ENCODE results near the gene KCNJ15. TPM values are rescaled to one million over a fixed set of nuclear protein-coding genes. Genes with fewer than 3 reads are reported as not detected.

The KCNJ15 gene
- total and polyA plus RNA-seq, 2 of the 13 experiments (the other 11 are each of a cell fraction or from before 2014, with no cell fraction given) = not detected

GRCh38 chr21:38355992-38356781, 99.4 kb downstream of the KCNJ15 start:
- in situ Hi-C loops (cut with HindIII; ENCODE audit: extremely low pct_ligation_motif_present, low pct_unique_long_range_greater_than_20kb) = loop anchor here (25.0 kb wide), 1 partner anchor 644 kb away; no protein-coding TSS in a partner anchor
- ChIA-PET CTCF (ENCODE audit: low intra/inter-chr PET ratio, low total read pairs) (interaction anchor here (2.4 to 3.1 kb wide), 2 partner anchors 136 to 197 kb away, joined by 16 to 42 read pairs; no protein-coding TSS in a partner anchor), POLR2A (no interaction called here)
- Histone ChIP-seq H3K27me3 (ENCODE audit: control insufficient read depth in 1 of 2, insufficient read depth in 2 of 2, low read length in 2 of 2) (no peaks in the 10 kb centered on the region), H3K79me2 (ENCODE audit: insufficient read depth, low read length) (no peaks in the 10 kb centered on the region), H3K36me3 (replicated peaks in 1 of 2; ENCODE audit: control insufficient read depth in 1 of 2, insufficient read depth in 2 of 2, low read length in 2 of 2) (no peaks in the 10 kb centered on the region), H3K9me3 (ENCODE audit: low read length) (no peaks in the 10 kb centered on the region), H3K4me2 (ENCODE audit: low read depth, low read length) (no peak overlapping the region), H2AFZ (ENCODE audit: low read length) (no peak overlapping the region), H4K20me1 (ENCODE audit: insufficient read depth, low read length) (no peaks in the 10 kb centered on the region), H3K9ac (ENCODE audit: insufficient read depth, low read depth, low read length) (no peak overlapping the region), H3K4me3 (replicated peaks in 1 of 3; ENCODE audit: insufficient read depth in 1 of 3, low read depth in 2 of 3, low read length in 3 of 3) (no peak overlapping the region), H3K4me1 (ENCODE audit: insufficient read depth, low read length) (no peaks in the 10 kb centered on the region), H3K27ac (ENCODE audit: extremely low read length, insufficient read depth, low read length) (no peak overlapping the region)
- FAIRE-seq = peak; percentile 62
- ATAC-seq = peak; percentile 96
- intact Hi-C loops (cut with micrococcal nuclease; ENCODE audit: unreplicated experiment) = loop anchor here (1.0 kb wide), 2 partner anchors 137 to 197 kb away; no protein-coding TSS in a partner anchor
- DNase-seq (ENCODE audit: low spot score) = peak; percentile 28
- no TSS peak for BruUV-seq (replicated peaks)
- 9% methylated on average over 18 of the region's 20 CpGs for WGBS (ENCODE audit: low lambda C conversion rate)
- TF ChIP-seq TFAP4 (IDR thresholded peaks at IDR 0.05; ENCODE audit: borderline replicate concordance, low read depth) (no peak), SMC3 (IDR thresholded peaks at IDR 0.05; ENCODE audit: low read length) (peak; percentile 56), XRCC5 (optimal IDR thresholded peaks at IDR 0.05; ENCODE audit: low read length) (peak; percentile 52), ZNF878 (CRISPR knock-in tag; IDR thresholded peaks at IDR 0.05) (no peak), ZNF687 (CRISPR knock-in tag; IDR thresholded peaks at IDR 0.05) (peak; percentile 19; the same call in 1 of the 2 replicates), RAD21 (CRISPR knock-in tag; IDR thresholded peaks at IDR 0.05) (peak; percentile 80), ZNF784 (CRISPR knock-in tag; IDR thresholded peaks at IDR 0.05; ENCODE audit: borderline replicate concordance) (no peak), HMG20A (CRISPR knock-in tag; IDR thresholded peaks at IDR 0.05; ENCODE audit: borderline replicate concordance) (no peak), ZNF333 (CRISPR knock-in tag; IDR thresholded peaks at IDR 0.05; ENCODE audit: borderline replicate concordance) (no peak), GATA4 (IDR thresholded peaks at IDR 0.05; ENCODE audit: borderline replicate concordance, low read depth) (no peak), HES4 (CRISPR knock-in tag; IDR thresholded peaks at IDR 0.05; ENCODE audit: borderline replicate concordance) (no peak), ZC3H4 (CRISPR knock-in tag; IDR thresholded peaks at IDR 0.05; ENCODE audit: borderline replicate concordance) (no peak), ZSCAN21 (CRISPR knock-in tag; IDR thresholded peaks at IDR 0.05; ENCODE audit: borderline replicate concordance) (no peak), MED13 (CRISPR knock-in tag; IDR thresholded peaks at IDR 0.05) (no peak), HOXA3 (CRISPR knock-in tag; IDR thresholded peaks at IDR 0.05) (no peak), TP53 (CRISPR knock-in tag; conservative IDR thresholded peaks at IDR 0.05) (no peak)
- TF ChIP-seq, protein P1, sequence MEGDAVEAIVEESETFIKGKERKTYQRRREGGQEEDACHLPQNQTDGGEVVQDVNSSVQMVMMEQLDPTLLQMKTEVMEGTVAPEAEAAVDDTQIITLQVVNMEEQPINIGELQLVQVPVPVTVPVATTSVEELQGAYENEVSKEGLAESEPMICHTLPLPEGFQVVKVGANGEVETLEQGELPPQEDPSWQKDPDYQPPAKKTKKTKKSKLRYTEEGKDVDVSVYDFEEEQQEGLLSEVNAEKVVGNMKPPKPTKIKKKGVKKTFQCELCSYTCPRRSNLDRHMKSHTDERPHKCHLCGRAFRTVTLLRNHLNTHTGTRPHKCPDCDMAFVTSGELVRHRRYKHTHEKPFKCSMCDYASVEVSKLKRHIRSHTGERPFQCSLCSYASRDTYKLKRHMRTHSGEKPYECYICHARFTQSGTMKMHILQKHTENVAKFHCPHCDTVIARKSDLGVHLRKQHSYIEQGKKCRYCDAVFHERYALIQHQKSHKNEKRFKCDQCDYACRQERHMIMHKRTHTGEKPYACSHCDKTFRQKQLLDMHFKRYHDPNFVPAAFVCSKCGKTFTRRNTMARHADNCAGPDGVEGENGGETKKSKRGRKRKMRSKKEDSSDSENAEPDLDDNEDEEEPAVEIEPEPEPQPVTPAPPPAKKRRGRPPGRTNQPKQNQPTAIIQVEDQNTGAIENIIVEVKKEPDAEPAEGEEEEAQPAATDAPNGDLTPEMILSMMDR (CRISPR knock-in tag; IDR thresholded peaks at IDR 0.05) = peak; percentile 96
